ENCODE data around the gene OR7A10.

GRCh38 chr19:14889994-14890642 lies 41.4 kb upstream of the OR7A10 start:
- no peak for TF ChIP-seq CTCF (IDR thresholded peaks at IDR 0.05; ENCODE audit: low read depth, low read length)
- no peak for TF ChIP-seq EZH2phosphoT487 (IDR thresholded peaks at IDR 0.05; ENCODE audit: low read depth)
